ENCODE measurements around the gene NIPA2. TPM values are rescaled to one million over a fixed set of nuclear protein-coding genes. Genes with fewer than 3 reads are reported as not detected.
"Not testable (repeated sequence)": the region's sequence is repeated elsewhere in the genome, so short reads cannot be mapped to it uniquely, and the experiment has no call there.

Gene NIPA2
- total RNA-seq, 1 experiment from 2014 or later = 87.2 TPM

DNA sequence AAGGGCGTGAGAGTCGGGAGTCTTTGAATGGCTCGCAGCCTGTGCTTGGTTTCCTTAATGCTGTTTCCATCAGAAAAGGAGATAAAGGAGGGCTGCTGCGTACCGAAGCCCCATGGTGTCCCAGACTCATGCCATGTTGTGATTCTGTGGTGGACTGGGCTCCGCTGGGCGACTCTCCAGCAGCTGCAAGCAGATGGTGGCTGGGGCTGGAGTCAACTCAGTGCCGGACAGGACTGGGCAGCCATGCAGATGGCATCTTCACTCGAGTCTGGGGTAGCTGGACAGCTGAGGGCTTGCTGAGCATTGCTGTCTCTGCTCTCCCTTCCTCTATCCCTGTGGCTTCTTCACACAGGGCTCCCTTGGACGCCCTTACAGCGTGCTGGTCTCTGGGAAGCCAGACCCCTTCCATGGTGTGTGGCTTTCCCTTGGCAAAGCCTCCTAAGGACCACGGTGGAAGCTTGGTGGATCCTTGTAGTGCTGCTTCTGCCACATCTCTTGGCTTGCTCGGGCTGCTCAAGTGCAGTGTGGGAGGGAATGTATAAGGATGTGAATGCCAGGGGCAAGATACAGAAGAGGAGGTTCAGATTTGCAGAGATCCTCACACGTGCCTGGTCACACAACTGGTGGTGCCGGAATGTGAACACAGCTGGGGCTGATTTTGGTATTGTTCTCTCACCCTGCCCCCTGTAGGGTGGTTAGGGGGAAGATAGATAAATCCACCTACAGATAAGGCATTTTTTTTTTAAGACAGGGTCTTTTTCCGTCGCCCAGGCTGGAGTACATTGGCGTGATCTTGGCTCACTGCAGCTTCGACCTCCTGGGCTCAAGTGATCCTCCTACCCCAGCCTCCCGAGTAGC, 43.0 kb upstream of the NIPA2 start:
- Histone ChIP-seq H3K27ac (ENCODE audit: low read depth, low read length, poor library complexity, severe bottlenecking) (no peak overlapping the region), H3K36me3 (ENCODE audit: insufficient read depth, low read length, poor library complexity, severe bottlenecking) (no peaks in the 10 kb centered on the region), H3K27me3 (replicated peaks; ENCODE audit: insufficient read depth, low read depth, low read length, poor library complexity) (no peaks in the 10 kb centered on the region), H3K4me3 (ENCODE audit: low read depth, low read length, poor library complexity, severe bottlenecking) (no peak overlapping the region), H3K9me3 (ENCODE audit: low read depth, low read length, poor library complexity, severe bottlenecking) (no peaks in the 10 kb centered on the region), H3K4me1 (ENCODE audit: insufficient read depth, low read length, poor library complexity, severe bottlenecking) (no peaks in the 10 kb centered on the region)
- intact Hi-C loops (cut with micrococcal nuclease; ENCODE audit: unreplicated experiment) = no loop called here
- POLR2A ChIA-PET (ENCODE audit: low non-redundant PET) = no interaction called here
- TF ChIP-seq EZH2 (IDR thresholded peaks at IDR 0.05; ENCODE audit: borderline replicate concordance, low read depth, low read length, poor library complexity, severe bottlenecking) = no peak
- TF ChIP-seq, protein P1, sequence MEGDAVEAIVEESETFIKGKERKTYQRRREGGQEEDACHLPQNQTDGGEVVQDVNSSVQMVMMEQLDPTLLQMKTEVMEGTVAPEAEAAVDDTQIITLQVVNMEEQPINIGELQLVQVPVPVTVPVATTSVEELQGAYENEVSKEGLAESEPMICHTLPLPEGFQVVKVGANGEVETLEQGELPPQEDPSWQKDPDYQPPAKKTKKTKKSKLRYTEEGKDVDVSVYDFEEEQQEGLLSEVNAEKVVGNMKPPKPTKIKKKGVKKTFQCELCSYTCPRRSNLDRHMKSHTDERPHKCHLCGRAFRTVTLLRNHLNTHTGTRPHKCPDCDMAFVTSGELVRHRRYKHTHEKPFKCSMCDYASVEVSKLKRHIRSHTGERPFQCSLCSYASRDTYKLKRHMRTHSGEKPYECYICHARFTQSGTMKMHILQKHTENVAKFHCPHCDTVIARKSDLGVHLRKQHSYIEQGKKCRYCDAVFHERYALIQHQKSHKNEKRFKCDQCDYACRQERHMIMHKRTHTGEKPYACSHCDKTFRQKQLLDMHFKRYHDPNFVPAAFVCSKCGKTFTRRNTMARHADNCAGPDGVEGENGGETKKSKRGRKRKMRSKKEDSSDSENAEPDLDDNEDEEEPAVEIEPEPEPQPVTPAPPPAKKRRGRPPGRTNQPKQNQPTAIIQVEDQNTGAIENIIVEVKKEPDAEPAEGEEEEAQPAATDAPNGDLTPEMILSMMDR (conservative IDR thresholded peaks at IDR 0.05; ENCODE audit: low read depth, low read length) = no peak
- no peak for DNase-seq (ENCODE audit: low spot score)
- BruUV-seq (replicated peaks) = no TSS peak
- CTCF ChIA-PET = no interaction called here

DNA sequence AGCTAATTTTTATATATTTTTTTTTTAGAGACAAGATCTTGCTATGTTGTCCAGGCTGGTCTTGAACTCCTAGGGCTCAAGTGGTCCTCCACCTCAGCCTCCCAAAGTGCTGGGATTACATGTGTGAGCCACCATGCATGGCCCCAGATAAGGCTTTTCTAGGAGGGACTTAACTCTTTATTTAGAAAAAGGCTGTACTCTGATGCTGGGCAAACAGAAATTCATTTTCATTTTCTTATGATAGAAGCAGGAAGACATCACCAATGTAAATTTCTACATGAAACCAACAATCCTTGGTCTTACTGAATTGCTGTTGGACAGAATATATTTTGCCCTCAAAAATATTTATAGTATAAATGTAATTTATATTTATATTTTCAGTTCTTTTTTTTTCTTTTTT, 42.4 kb upstream of the NIPA2 start:
- H3K4me1 ChIP-seq (ENCODE audit: insufficient read depth, low read length, poor library complexity, severe bottlenecking) = no peaks in the 10 kb centered on the region
- H3K27me3 ChIP-seq (replicated peaks; ENCODE audit: insufficient read depth, low read depth, low read length, poor library complexity) = no peaks in the 10 kb centered on the region
- no peaks in the 10 kb centered on the region for H3K9me3 ChIP-seq (ENCODE audit: low read depth, low read length, poor library complexity, severe bottlenecking)
- ChIA-PET CTCF (no interaction called here), POLR2A (ENCODE audit: low non-redundant PET) (no interaction called here)
- no TSS peak for BruUV-seq (replicated peaks)
- TF ChIP-seq, protein P1 (conservative IDR thresholded peaks at IDR 0.05; ENCODE audit: low read depth, low read length) = no peak
- TF ChIP-seq EZH2 (IDR thresholded peaks at IDR 0.05; ENCODE audit: borderline replicate concordance, low read depth, low read length, poor library complexity, severe bottlenecking) = no peak
- intact Hi-C loops (cut with micrococcal nuclease; ENCODE audit: unreplicated experiment) = no loop called here
- no peak overlapping the region for H3K27ac ChIP-seq (ENCODE audit: low read depth, low read length, poor library complexity, severe bottlenecking)
- DNase-seq (ENCODE audit: low spot score) = no peak
- no peaks in the 10 kb centered on the region for H3K36me3 ChIP-seq (ENCODE audit: insufficient read depth, low read length, poor library complexity, severe bottlenecking)
- no peak overlapping the region for H3K4me3 ChIP-seq (ENCODE audit: low read depth, low read length, poor library complexity, severe bottlenecking)

DNA sequence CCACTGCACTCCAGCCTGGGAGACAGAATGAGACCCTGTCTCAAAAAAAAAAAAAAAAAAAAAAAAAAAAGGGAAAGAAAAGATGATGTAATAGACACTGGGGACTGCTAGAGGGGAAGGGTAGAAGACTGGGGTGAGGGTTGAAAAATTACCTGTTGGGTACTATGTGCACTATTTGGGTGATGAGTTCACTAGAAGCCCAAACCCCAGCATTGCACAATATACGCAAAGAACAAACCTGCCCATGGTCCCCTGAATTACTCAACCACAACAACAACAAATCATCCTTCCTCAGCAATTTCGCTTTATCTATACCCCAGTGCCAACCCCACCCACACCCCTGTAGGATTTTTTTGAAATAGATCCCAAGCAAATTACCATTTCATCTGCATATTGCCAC, 38.6 kb upstream of the NIPA2 start:
- Histone ChIP-seq H3K4me1 (ENCODE audit: insufficient read depth, low read length, poor library complexity, severe bottlenecking) (no peaks in the 10 kb centered on the region), H3K9me3 (ENCODE audit: low read depth, low read length, poor library complexity, severe bottlenecking) (no peaks in the 10 kb centered on the region), H3K36me3 (ENCODE audit: insufficient read depth, low read length, poor library complexity, severe bottlenecking) (no peaks in the 10 kb centered on the region), H3K27ac (ENCODE audit: low read depth, low read length, poor library complexity, severe bottlenecking) (no peak overlapping the region), H3K27me3 (replicated peaks; ENCODE audit: insufficient read depth, low read depth, low read length, poor library complexity) (no peaks in the 10 kb centered on the region), H3K4me3 (ENCODE audit: low read depth, low read length, poor library complexity, severe bottlenecking) (no peak overlapping the region)
- CTCF ChIA-PET = no interaction called here
- BruUV-seq (replicated peaks) = no TSS peak
- TF ChIP-seq EZH2 (IDR thresholded peaks at IDR 0.05; ENCODE audit: borderline replicate concordance, low read depth, low read length, poor library complexity, severe bottlenecking) = no peak
- TF ChIP-seq, protein P1 (conservative IDR thresholded peaks at IDR 0.05; ENCODE audit: low read depth, low read length) = no peak
- intact Hi-C loops (cut with micrococcal nuclease; ENCODE audit: unreplicated experiment) = no loop called here
- no peak for DNase-seq (ENCODE audit: low spot score)
- POLR2A ChIA-PET (ENCODE audit: low non-redundant PET) = no interaction called here

DNA sequence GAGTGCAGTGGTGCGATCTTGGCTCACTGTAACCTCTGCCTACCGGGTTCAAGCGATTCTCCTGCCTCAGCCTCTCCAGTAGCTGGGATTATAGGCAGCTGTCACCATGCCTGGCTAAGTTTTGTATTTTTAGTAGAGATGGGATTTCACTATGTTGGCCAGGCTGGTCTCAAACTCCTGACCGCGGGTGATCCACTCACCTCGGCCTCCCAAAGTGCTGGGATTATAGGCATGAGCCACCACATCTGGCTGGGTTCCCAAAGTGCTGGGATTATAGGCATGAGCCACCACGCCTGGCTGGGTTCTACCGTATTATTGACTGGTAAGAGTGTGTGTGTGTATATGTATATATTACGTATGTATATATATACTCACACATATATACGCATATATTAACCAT, 35.5 kb upstream of the NIPA2 start:
- H3K36me3 ChIP-seq (ENCODE audit: insufficient read depth, low read length, poor library complexity, severe bottlenecking); H3K4me3 ChIP-seq (ENCODE audit: low read depth, low read length, poor library complexity, severe bottlenecking); DNase-seq (ENCODE audit: low spot score); POLR2A ChIA-PET (ENCODE audit: low non-redundant PET); CTCF ChIA-PET; intact Hi-C loops (cut with micrococcal nuclease; ENCODE audit: unreplicated experiment); BruUV-seq (replicated peaks); H3K9me3 ChIP-seq (ENCODE audit: low read depth, low read length, poor library complexity, severe bottlenecking); H3K27ac ChIP-seq (ENCODE audit: low read depth, low read length, poor library complexity, severe bottlenecking); H3K4me1 ChIP-seq (ENCODE audit: insufficient read depth, low read length, poor library complexity, severe bottlenecking); H3K27me3 ChIP-seq (replicated peaks; ENCODE audit: insufficient read depth, low read depth, low read length, poor library complexity): not testable (repeated sequence)
